Thymus (tissue), 14 donors: ENCODE data around the gene PPM1L. TPM values are rescaled to one million over a fixed set of nuclear protein-coding genes. Genes with fewer than 3 reads are reported as not detected.
"Not testable (repeated sequence)": the region's sequence is repeated elsewhere in the genome, so short reads cannot be mapped to it uniquely, and the experiment has no call there.

Source experiments
- DNase-seq, 9 donors: peaks; one replicate each; pipeline ENCODE4 v3.0.0-alpha.2; 2013; ENCODE audit warnings: low spot score in 9 of 9, low read depth in 6 of 9, missing footprints in 1 of 9
- H3K27ac ChIP-seq, 2 donors: one replicate each; pipeline ENCODE4 v1.5.1; 2013; ENCODE audit warnings: control low read depth in 1 of 2, low read depth in 1 of 2, low read length in 1 of 2, mild to moderate bottlenecking in 1 of 2, moderate library complexity in 1 of 2
- H3K27me3 ChIP-seq, 2 donors: one replicate each; pipeline ENCODE4 v1.5.1; 2013; ENCODE audit warnings: low read length in 1 of 2; ENCODE audit not compliant: control insufficient read depth in 2 of 2, insufficient read depth in 1 of 2
- H3K36me3 ChIP-seq, 2 donors: one replicate each; pipeline ENCODE4 v1.5.1; 2013; ENCODE audit warnings: low read length in 1 of 2, mild to moderate bottlenecking in 1 of 2, moderate library complexity in 1 of 2; ENCODE audit not compliant: control insufficient read depth in 2 of 2, insufficient read depth in 2 of 2
- H3K4me1 ChIP-seq, 2 donors: one replicate each; pipeline ENCODE4 v1.5.1; 2013; ENCODE audit warnings: low read length in 2 of 2; ENCODE audit not compliant: control insufficient read depth in 2 of 2, insufficient read depth in 2 of 2
- H3K4me3 ChIP-seq, 2 donors: one replicate each; pipeline ENCODE4 v1.5.1; 2013; ENCODE audit warnings: low read length in 2 of 2, control low read depth in 1 of 2, mild to moderate bottlenecking in 1 of 2
- H3K9me3 ChIP-seq, 2 donors: one replicate each; pipeline ENCODE4 v1.5.1; 2013; ENCODE audit warnings: low read length in 1 of 2, mild to moderate bottlenecking in 1 of 2; ENCODE audit not compliant: control insufficient read depth in 2 of 2, insufficient read depth in 1 of 2
- WGBS: extraction: QIAGEN DNeasy Blood & Tissue Kit; methylation state at CpG from one replicate; pipeline ENCODE4 v1.1.7; 2013; 5-methylcytosine and 5-hydroxymethylcytosine counted together
- long read RNA-seq, 10 donors: transcript quantifications; one replicate each; lab custom pipeline, GENCODE V29; 2026
- polyA plus RNA-seq: library from polyadenylated mRNA; stranded (reverse); fragments of 200-250 nt; gene quantifications from one replicate; pipeline ENCODE4 v1.2.3, GENCODE V29; 2013
- total RNA-seq: library from RNA; stranded (reverse); fragments of 120-200 nt; gene quantifications from one replicate; pipeline ENCODE4 v1.2.4, GENCODE V29; 2013
- donor health status: healthy.

PPM1L gene
- total RNA-seq (4.7 TPM), polyA plus RNA-seq (3.3 TPM)
- long read RNA-seq, donor 1 = 0 reads
- long read RNA-seq, donor 2 = 0 reads
- long read RNA-seq, donor 3 = 0 reads
- long read RNA-seq, donor 4 = 0 reads
- long read RNA-seq, donor 5 = 0 reads
- long read RNA-seq, donor 6 = 0 reads
- long read RNA-seq, donor 7 = 0 reads
- long read RNA-seq, donor 8 = 0 reads
- long read RNA-seq, donor 9 = 0 reads
- long read RNA-seq, donor 10 = 0 reads

DNA sequence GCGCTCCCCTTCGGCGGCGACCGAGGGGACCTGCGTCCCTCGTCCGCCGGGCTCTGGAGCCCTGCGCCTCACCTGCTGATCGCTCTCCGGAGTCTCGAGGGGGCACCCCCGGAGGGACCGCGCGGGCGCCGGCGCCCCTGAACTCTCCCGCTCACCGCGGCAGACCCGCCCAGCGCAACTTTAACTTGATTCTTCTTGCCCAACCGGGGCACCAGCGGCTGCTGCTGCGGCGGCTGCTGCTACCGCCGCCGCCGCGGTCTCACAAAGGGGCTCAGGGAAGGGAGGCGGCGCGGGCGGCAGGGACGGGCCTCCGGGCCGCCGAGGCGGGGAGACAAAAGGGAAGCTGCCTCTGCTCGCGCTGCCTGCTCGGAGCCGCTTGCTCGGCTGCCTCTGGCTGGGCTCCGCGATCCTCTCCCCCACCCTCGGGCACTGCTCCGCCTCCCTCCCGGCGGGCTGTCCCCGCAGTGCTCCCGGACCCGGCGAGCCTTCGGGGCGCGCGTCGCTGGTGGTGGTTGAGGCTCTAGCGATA is at the start of gene PPM1L:
Gene PPM1L (plus strand): TSS at position 456 of the 529 bp plus-strand sequence.
- Histone ChIP-seq H3K36me3 (no peaks in the 10 kb centered on the region), H3K4me1 (peaks cover 15 to 23% of the 10 kb centered on the region in 2 donors), H3K9me3 (no peaks in the 10 kb centered on the region), H3K4me3 (peak within 1 kb of the TSS; percentile 85 to 92), H3K27ac (peak within 1 kb of the TSS; percentile 88 to 90), H3K27me3 (peaks cover 0 to 26% of the 10 kb centered on the region in 2 donors)
- peak in 5 of 9 donors; percentile 32 to 86 (median 55) for DNase-seq
- WGBS = under 1% methylated on average over 64 of the region's 64 CpGs

DNA sequence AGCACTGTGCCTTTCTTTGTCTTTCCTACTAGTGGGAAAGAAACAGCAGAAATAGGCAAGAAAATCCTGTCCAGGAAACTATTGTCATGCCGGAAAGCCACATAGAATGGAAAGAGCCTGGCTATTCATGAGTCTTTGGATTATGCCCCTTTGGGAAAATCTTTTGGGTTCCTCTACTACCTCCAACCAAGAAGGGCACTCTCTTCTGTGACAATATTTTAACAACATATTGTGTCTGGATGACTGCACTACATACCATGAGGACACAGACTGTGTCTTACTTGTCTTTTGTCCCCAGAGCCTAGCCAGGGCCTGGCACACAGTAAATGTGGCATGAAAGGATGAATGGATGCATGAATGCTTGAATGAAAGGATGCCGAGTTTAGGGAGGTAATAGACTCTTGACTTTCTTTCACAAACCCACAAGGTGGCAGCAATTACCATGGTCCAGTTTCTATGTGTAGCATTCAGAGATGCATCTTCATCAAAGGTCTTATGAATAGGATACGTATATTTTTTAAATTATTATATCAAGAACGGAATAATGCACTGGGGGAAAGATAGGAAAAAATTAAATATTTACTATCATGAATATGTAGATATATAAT is 48.7 kb upstream of the PPM1L start:
- peak; percentile 32 to 71 (median 45) for DNase-seq
- H3K4me3 ChIP-seq = no peak overlapping the region
- H3K27me3 ChIP-seq = peaks cover 0 to 3% of the 10 kb centered on the region in 2 donors
- 39% methylated on average over 4 of the region's 4 CpGs for WGBS
- H3K4me1 ChIP-seq = no peaks in the 10 kb centered on the region
- no peaks in the 10 kb centered on the region for H3K9me3 ChIP-seq
- no peak overlapping the region for H3K27ac ChIP-seq
- H3K36me3 ChIP-seq = no peaks in the 10 kb centered on the region

DNA sequence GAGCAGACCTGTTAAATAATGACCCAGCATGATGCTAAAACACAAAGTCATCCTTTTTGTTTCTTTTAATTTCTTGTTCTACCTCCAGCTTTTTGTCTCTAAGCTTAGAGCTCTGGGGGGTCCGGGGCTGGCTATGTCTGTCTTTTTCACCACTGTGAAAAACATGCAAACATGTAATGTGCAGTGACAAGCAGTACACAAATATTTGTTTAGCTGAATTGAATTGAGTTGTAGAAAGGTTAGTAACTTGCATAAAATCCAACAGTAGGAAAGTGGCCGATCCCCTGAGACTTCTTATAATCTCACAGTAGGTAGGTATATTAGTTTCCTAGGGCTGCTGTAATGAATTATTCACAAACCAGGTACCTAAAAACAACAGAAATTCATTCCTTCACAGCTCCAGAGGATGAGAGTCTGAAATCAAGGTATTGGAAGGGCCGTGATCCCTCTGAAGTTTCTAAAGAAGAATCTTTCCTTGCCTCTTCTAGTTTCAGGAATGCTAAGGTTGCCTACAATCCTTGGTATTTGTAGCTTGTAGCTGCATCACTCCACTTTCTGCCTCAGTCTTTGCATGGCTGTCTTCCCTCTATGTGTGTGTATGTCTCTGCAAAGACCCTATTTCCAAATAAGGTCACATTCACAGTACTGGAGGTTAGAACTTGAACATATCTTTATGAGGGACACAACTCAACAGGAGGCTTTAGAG is 46.4 kb upstream of the PPM1L start:
- 96% methylated on average over 3 of the region's 3 CpGs for WGBS
- Histone ChIP-seq H3K4me1 (no peaks in the 10 kb centered on the region), H3K4me3 (no peak overlapping the region), H3K27ac (no peak overlapping the region), H3K27me3 (peaks cover 0 to 3% of the 10 kb centered on the region in 2 donors), H3K36me3 (no peaks in the 10 kb centered on the region), H3K9me3 (no peaks in the 10 kb centered on the region)
- no peak for DNase-seq

DNA sequence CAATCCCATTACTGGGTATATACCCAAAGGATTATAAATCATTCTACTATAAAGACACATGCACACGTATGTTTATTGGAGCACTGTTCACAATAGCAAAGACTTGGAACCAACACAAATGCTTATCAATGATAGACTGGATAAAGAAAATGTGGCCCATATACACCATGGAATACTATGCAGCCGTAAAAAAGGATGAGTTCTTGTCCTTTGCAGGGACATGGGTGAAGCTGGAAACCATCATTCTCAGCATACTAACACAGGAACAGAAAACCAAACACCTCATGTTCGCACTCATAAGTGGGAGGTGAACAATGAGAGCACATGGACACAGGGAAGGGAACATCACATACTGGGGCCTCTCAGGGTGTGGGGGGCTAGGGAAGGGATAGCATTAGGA is 42.9 kb upstream of the PPM1L start:
- H3K27me3 ChIP-seq, H3K36me3 ChIP-seq, H3K4me3 ChIP-seq, H3K4me1 ChIP-seq, H3K27ac ChIP-seq, H3K9me3 ChIP-seq, DNase-seq: not testable (repeated sequence)
- WGBS = 99% methylated on average over 3 of the region's 3 CpGs

DNA sequence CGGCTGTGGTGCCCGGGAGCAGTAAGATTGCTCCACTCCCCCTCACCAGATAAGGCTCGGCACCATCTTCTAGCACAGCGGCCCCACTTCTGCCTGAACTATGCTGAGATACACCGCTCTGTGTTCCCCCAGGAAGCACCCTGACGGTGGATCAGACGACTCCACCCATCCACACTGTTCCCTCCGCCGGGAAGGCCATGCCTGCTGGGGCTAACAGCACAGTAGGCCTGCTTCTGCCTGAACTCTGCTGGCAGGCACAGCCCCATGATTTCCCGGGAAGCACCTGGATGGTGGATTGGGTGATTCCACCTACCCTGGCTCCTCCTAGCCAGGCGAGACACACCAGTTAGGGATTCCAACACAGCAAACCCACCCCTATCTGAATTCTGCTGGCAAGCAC is 36.3 kb upstream of the PPM1L start:
- no peak for DNase-seq
- 97% methylated on average over 11 of the region's 11 CpGs for WGBS
- no peaks in the 10 kb centered on the region for H3K36me3 ChIP-seq
- H3K4me3 ChIP-seq = no peak overlapping the region
- no peaks in the 10 kb centered on the region for H3K27me3 ChIP-seq
- H3K27ac ChIP-seq = no peak overlapping the region
- H3K9me3 ChIP-seq = no peaks in the 10 kb centered on the region
- no peaks in the 10 kb centered on the region for H3K4me1 ChIP-seq

DNA sequence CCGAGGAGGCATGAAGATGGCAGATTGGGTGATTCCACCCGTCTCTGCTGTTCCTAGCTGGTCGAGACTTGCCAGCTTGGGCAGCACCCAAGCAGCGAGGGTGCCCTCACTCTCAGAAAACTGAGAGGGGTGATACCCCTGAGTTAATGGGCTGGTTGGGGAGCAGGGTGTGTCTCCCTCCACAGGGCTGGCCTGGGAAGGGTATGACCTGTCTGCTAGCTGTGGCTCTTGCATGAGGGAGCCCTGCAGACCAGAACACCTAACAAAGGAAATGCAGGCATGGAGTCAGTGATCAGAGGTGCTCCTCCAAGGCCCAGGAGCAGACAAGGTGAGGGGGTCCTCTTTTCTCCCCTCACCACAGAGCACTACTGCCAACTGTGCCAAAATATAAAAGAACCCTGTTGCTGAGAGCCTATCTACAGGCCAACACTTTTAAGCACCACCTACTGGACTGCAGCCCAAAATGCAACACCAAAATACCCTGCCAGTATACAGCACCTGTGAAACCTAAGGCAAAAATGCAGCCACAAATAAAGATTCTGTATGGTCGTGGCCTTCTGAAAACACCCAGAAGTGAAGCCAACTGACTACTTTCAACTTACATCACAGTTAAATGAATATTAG is 35.8 kb upstream of the PPM1L start:
- Histone ChIP-seq H3K9me3 (no peaks in the 10 kb centered on the region), H3K27ac (no peak overlapping the region), H3K4me1 (no peaks in the 10 kb centered on the region), H3K36me3 (no peaks in the 10 kb centered on the region), H3K27me3 (no peaks in the 10 kb centered on the region), H3K4me3 (no peak overlapping the region)
- no peak for DNase-seq
- WGBS = 95% methylated on average over 5 of the region's 5 CpGs

DNA sequence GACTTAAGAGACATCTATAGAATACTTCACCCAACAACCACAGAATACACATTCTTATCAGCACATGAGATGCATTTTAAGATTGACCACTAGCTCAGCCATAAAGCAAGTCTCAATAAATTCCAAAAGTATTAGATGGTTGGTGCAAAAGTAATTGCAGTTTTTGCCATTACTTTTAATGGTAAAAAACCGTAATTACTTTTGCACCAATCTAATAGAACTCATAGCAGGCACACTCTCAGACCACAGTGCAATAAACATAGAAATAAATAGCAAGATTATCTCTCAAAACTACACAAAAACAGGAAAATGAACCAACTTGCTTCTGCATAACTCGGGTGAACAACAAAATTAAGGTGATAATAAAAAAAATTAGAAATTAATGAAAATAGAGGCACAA is 33.7 kb upstream of the PPM1L start:
- no peak overlapping the region for H3K27ac ChIP-seq
- WGBS = 91% methylated on average over 2 of the region's 2 CpGs
- H3K4me1 ChIP-seq = no peaks in the 10 kb centered on the region
- DNase-seq = no peak
- no peak overlapping the region for H3K4me3 ChIP-seq
- no peaks in the 10 kb centered on the region for H3K9me3 ChIP-seq
- no peaks in the 10 kb centered on the region for H3K27me3 ChIP-seq
- no peaks in the 10 kb centered on the region for H3K36me3 ChIP-seq

DNA sequence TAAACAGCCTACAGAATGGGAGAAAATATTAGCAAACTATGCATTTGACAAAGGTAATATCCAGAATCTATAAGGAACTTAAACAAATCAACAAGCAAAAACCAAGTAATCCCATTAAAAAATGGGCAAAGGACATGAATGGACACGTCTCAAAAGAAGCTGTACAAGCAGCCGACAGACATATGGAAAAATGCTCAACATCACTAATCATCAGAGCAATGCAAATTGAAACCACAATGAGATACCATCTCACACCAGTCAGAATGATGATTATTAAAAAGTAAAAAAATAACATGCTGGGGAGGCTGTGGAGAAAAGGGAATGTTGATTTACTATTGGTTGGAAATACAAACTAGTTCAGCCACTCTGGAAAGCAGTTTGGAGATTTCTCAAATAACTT is 30.7 kb upstream of the PPM1L start:
- Histone ChIP-seq H3K27me3 (no peaks in the 10 kb centered on the region), H3K4me1 (no peaks in the 10 kb centered on the region), H3K4me3 (no peak overlapping the region), H3K27ac (no peak overlapping the region), H3K9me3 (no peaks in the 10 kb centered on the region), H3K36me3 (no peaks in the 10 kb centered on the region)
- DNase-seq = no peak
- 97% methylated on average over 2 of the region's 2 CpGs for WGBS

DNA sequence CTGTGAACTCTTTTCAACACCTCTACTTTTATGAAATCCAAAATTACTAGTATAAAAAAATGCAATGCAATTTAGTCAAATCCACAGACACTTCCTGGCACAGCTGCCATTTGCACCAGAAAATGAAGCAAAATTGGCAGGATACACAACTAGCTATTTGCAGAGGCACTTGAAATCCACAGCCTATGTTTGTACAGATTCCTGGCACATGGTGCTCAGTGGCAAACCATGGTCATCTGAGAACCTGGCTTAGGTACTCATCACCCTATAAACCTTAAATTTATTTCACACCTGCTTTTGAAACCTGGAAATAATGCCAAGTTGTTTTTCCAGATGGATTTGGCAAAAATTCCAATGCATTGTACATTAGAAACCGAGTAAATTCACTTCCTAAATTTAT is 20.2 kb upstream of the PPM1L start:
- Histone ChIP-seq H3K4me3 (no peak overlapping the region), H3K4me1 (no peaks in the 10 kb centered on the region), H3K9me3 (no peaks in the 10 kb centered on the region), H3K36me3 (no peaks in the 10 kb centered on the region), H3K27me3 (no peaks in the 10 kb centered on the region), H3K27ac (no peak overlapping the region)
- no peak for DNase-seq
- WGBS = 94% methylated on average over 1 of the region's 1 CpG
